ENCODE data around the gene TMCC3.
"Not testable (repeated sequence)": the region's sequence is repeated elsewhere in the genome, so short reads cannot be mapped to it uniquely, and the experiment has no call there.

Gene TMCC3

GRCh38 chr12:94560431-94561221 is 89.7 kb downstream of the TMCC3 start:
- DNase-seq = no peak

DNA sequence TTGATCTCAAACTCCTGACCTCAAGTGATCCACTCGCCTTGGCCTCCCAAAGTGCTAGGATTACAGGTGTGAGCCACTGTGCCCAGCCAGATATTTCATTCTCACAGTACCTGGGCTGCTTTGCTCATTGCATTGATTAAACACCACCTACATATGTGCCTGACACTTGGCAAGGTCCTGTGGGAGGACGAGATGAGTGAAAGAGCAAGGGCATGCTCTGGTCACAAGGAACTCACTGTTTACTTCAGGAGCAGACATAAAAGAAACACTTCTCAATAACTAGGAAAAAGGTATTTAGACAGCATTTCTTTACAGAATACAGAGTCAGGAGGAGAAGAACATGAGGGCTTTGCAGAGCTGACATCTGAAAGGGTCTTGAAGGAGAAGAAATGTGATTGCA is 91.7 kb downstream of the TMCC3 start:
- DNase-seq = no peak

- no peak for DNase-seq
These were observed 92.5 kb downstream of the TMCC3 start for GRCh38 chr12:94557746-94558295.

DNA sequence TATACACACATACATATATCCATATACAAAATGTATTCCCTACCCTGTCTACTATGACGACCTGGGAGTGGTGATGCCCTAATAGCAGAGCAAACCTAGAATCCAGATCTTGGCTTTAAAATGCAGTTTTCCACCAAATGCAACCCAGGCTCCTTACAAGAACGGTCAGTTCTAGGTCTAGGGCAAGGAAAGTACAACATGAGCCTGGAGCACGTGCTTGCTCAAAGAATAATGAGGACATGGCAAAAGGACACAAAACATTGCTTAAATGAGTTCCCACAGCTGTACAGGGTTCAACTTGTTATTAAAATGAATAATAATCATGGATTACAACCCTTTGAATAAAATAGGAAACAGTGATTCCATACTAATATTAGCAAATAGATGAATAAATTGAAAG is 94.7 kb downstream of the TMCC3 start:
- no peak for DNase-seq

GRCh38 chr12:94553875-94554274 is 96.5 kb downstream of the TMCC3 start:
- DNase-seq = no peak

- no peak for DNase-seq
These were observed 97.2 kb downstream of the TMCC3 start for GRCh38 chr12:94553130-94553519.

DNA sequence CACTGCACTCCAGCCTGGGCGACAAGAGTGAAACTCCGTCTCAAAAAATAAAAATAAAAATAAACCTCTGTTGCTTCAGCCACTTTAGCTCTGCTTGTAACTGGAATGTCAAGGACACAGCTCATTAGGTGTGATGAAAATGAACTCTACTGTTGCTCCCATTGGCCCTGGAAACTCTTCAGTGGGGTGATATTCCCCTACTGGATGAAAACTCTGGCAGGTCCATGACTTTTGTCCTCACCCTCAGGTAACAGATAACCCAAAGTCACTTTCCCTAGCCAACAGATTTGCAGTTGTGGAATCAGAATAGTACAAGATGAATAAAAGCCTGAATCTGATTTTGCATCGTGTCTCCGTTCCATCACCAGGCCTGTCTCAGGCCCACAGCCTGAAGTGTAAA is 98.5 kb downstream of the TMCC3 start:
- no peak for DNase-seq

- no peak for DNase-seq
These were observed 99.4 kb downstream of the TMCC3 start for GRCh38 chr12:94550964-94551363.

- not testable (repeated sequence) for DNase-seq
These were observed 101.5 kb downstream of the TMCC3 start for GRCh38 chr12:94548833-94549232.

GRCh38 chr12:94545935-94546771 is 104.2 kb downstream of the TMCC3 start:
- DNase-seq = no peak

DNA sequence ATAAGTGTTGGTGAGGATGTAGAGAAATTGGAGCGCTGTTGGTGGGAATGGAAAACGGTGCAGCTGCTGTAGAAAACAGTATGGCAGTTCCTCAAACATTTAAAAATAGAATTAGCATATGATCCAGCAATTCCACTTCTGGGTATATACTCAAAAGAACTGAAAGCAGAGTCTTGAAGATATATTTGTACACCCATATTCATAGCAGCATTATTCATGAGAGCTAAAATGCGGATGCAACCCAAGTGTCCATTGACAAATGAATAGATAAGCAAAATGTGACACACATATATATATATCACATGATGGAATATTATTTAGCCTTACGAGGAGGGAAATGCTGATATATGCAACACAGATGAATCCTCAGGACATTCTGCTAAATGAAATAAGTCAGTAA is 106.0 kb downstream of the TMCC3 start:
- DNase-seq = no peak

- DNase-seq = no peak
These were observed 112.0 kb downstream of the TMCC3 start for GRCh38 chr12:94538318-94538717.

DNA sequence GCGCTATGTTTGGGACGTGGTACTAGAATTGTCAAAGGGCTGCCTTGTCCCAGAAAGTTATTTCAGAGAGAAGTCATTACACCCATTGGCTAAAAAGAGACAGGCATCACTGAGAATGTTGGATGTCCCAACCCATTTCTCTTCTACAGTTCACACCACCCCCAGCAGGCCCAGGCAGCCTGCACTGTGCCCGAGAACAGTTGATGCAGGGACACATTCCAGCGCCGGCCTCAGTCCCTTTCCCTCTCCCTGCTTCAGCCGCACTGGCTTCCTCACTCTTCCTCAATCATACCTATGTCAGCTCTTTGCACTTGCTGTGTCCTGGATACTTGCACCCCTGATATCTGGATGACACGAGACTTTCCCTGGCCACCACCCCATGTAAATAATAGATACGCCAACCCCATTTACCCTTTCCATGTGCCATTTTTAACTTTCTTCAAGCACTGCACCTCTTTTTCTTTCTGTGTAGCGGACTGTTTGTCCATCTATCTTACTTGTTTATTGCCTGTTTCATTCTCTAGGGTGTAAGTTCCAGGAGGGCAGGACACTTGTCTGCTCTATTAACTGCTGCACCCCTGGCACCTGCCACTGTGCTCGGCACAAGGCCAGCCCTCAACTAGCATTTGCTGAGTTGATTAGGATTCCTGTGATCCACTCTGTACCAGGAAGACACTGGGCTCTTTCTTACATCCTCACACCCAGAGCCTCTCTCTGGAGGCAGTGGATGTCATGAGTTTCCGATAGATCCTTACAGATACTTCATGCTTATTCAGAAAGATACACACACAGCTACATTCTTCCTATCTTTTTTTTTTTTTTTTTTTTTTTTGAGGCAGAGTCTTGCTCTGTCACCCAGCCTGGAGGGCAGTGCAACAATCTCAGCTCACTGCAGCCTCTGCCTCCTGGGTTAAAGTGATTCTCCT is 114.1 kb downstream of the TMCC3 start:
- DNase-seq = no peak

- no peak for DNase-seq
These were observed 114.8 kb downstream of the TMCC3 start for GRCh38 chr12:94535510-94535921.

- DNase-seq = no peak
These were observed 115.4 kb downstream of the TMCC3 start for GRCh38 chr12:94534774-94535509.

DNA sequence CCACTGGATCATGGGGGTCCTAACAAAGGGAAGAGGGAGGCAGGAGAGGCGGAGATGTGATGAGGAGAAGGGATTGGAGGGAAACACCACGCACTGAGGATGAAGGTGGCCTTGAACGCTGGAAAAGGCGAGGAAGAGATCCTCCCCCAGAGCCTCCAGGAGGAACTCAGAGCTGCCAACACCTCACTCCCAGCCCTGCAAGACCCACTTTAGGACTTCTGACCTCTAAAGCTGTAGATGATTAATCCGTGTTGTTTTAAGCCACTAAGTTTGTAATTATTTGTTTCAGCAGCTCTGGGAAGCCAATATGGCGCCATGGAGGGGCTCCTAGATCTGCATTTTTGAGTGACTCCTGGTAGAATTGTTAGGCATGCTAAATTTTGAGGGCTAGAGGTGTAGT is 116.1 kb downstream of the TMCC3 start:
- no peak for DNase-seq

GRCh38 chr12:94532490-94533422 is 117.6 kb downstream of the TMCC3 start:
- peak; percentile 66 for DNase-seq

GRCh38 chr12:94531196-94531720 is 119.1 kb downstream of the TMCC3 start:
- DNase-seq = no peak

DNA sequence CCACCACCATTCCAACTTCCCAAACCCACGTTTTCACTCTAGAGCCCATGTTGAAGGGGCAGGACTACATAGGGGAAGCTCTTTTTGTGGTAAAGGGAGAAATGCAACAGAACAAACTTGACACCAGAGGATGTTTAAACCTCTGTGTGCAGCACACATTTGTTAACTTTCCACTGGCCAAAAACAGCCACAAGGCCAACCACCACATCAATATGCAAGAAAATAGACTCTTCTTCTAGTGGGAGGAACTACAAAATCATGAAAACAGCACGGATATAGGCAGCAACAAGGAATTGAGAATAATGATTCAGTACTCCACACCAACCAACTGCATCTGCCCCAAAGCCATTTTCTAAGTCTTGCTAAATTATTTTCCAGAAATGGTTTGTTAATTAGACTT is 124.4 kb downstream of the TMCC3 start:
- DNase-seq = no peak

All from CD4-positive, alpha-beta T cell treated with Interleukin-12 subunit alpha and Interleukin-12 subunit beta, for 1 hour (primary cell).